ENCODE measurements around the gene CCDC196.

The CCDC196 gene

GRCh38 chr14:66485910-66486421 lies at the start of gene CCDC196:
Gene CCDC196, plus strand, starts transcription at chr14:66486371. Its CDS starts 132 bp downstream, at chr14:66486503.
- no peak for DNase-seq

- no peak for DNase-seq
Measured at GRCh38 chr14:66440801-66441200, 45.4 kb upstream of the CCDC196 start.

GRCh38 chr14:66442953-66443571 lies 43.1 kb upstream of the CCDC196 start:
- no peak for DNase-seq

- DNase-seq = no peak
Measured at GRCh38 chr14:66443785-66444184, 42.4 kb upstream of the CCDC196 start.

GRCh38 chr14:66444271-66444927 lies 41.8 kb upstream of the CCDC196 start:
- DNase-seq = no peak

GRCh38 chr14:66445936-66446335 lies 40.2 kb upstream of the CCDC196 start:
- no peak for DNase-seq

GRCh38 chr14:66453469-66453868 lies 32.7 kb upstream of the CCDC196 start:
- no peak for DNase-seq

GRCh38 chr14:66459603-66460002 lies 26.6 kb upstream of the CCDC196 start:
- no peak for DNase-seq

GRCh38 chr14:66464261-66464660 lies 21.9 kb upstream of the CCDC196 start:
- DNase-seq = no peak

- no peak for DNase-seq
Measured at GRCh38 chr14:66468778-66469367, 17.3 kb upstream of the CCDC196 start.

GRCh38 chr14:66471584-66471983 lies 14.6 kb upstream of the CCDC196 start:
- DNase-seq = no peak

- no peak for DNase-seq
Measured at GRCh38 chr14:66472251-66472650, 13.9 kb upstream of the CCDC196 start.

GRCh38 chr14:66473223-66473622 lies 12.9 kb upstream of the CCDC196 start:
- DNase-seq = no peak

- DNase-seq = no peak
Measured at GRCh38 chr14:66476964-66477363, 9.2 kb upstream of the CCDC196 start.

GRCh38 chr14:66477567-66477966 lies 8.6 kb upstream of the CCDC196 start:
- DNase-seq = no peak

GRCh38 chr14:66482873-66483272 lies 3.3 kb upstream of the CCDC196 start:
- DNase-seq = no peak

- DNase-seq = no peak
Measured at GRCh38 chr14:66483322-66483721, 2.8 kb upstream of the CCDC196 start.

- no peak for DNase-seq
Measured at GRCh38 chr14:66485029-66485428, 1.1 kb upstream of the CCDC196 start.

GRCh38 chr14:66487164-66487563 lies 993 bp downstream of the CCDC196 start:
- no peak for DNase-seq

- no peak for DNase-seq
Measured at GRCh38 chr14:66490143-66491111, 4.3 kb downstream of the CCDC196 start.

GRCh38 chr14:66493750-66494149 lies 7.6 kb downstream of the CCDC196 start:
- DNase-seq = no peak

- DNase-seq = peak; percentile 54
Measured at GRCh38 chr14:66495218-66496098, 9.3 kb downstream of the CCDC196 start.

All from activated CD4-positive, alpha-beta T cell treated with anti-CD3 and anti-CD28 coated beads, Interleukin-2, Interleukin-6, amounts not matched to agents 100 ng/mL and 50 ng/mL, durations not matched to agents 16 hours and 8 hours (primary cell).